Spinal cord (tissue), 10 donors: Measurements from ENCODE around the gene CLUH. TPM values are rescaled to one million over a fixed set of nuclear protein-coding genes. Genes with fewer than 3 reads are reported as not detected.

Experiments used
- DNase-seq, 6 donors: peaks; one replicate each; pipeline versions ENCODE4 v3.0.0 to v3.0.0-alpha.2; 2013 to 2015; ENCODE audit warnings: low spot score in 6 of 6, low read depth in 4 of 6
- H3K27ac ChIP-seq: one replicate; pipeline ENCODE4 v1.5.1; 2013; ENCODE audit warnings: low read depth, low read length, control low read depth
- H3K27me3 ChIP-seq: one replicate; pipeline ENCODE4 v1.6.1; 2013; ENCODE audit warnings: low read length; ENCODE audit not compliant: control insufficient read depth, insufficient read depth
- H3K36me3 ChIP-seq: one replicate; pipeline ENCODE4 v1.6.1; 2013; ENCODE audit warnings: low read length; ENCODE audit not compliant: control insufficient read depth, insufficient read depth
- H3K4me1 ChIP-seq: one replicate; pipeline ENCODE4 v1.6.1; 2013; ENCODE audit warnings: low read length; ENCODE audit not compliant: control insufficient read depth, insufficient read depth
- H3K4me3 ChIP-seq: one replicate; pipeline ENCODE4 v1.5.1; 2013; ENCODE audit warnings: low read depth, low read length, control low read depth
- H3K9me3 ChIP-seq: one replicate; pipeline ENCODE4 v1.6.1; 2013; ENCODE audit warnings: low read length; ENCODE audit not compliant: control insufficient read depth, insufficient read depth
- WGBS: methylation state at CpG from one replicate; pipeline ENCODE4 v1.1.5; 2013; ENCODE audit warnings: missing lambda C conversion rate; ENCODE audit not compliant: insufficient coverage; 5-methylcytosine and 5-hydroxymethylcytosine counted together
- polyA plus RNA-seq, 2 donors: library from polyadenylated mRNA; unstranded; fragments of 120-200 nt; gene quantifications; one replicate each; pipeline ENCODE4 v1.2.1, GENCODE V29; 2013; ENCODE audit not compliant: insufficient read length in 2 of 2
- total RNA-seq, 2 donors: library from RNA; depleted of rRNA in 1 of 2; stranded (reverse); fragments of 120-200 nt in 1 of 2; fragments of >200 nt in 1 of 2; gene quantifications; one replicate each; pipeline versions ENCODE4 v1.2.3 to v1.2.4, GENCODE V29; 2013 to 2014
- donor health status: healthy.

Gene CLUH
- total and polyA plus RNA-seq, 4 donors: 21.2 to 56.6 (median 39.5) TPM

GRCh38 chr17:2697611-2698162 lies 13.9 kb downstream of the CLUH start:
- Histone ChIP-seq H3K36me3 (peaks cover 100% of the 10 kb centered on the region), H3K9me3 (no peaks in the 10 kb centered on the region), H3K27me3 (no peaks in the 10 kb centered on the region), H3K27ac (no peak overlapping the region), H3K4me1 (no peaks in the 10 kb centered on the region), H3K4me3 (no peak overlapping the region)
- WGBS: 95% methylated on average over 40 of the region's 40 CpGs
- no peak for DNase-seq

- no peaks in the 10 kb centered on the region for H3K9me3 ChIP-seq
- peaks cover 99% of the 10 kb centered on the region for H3K36me3 ChIP-seq
- H3K27ac ChIP-seq: no peak overlapping the region
- DNase-seq: no peak
- no peaks in the 10 kb centered on the region for H3K4me1 ChIP-seq
- H3K27me3 ChIP-seq: no peaks in the 10 kb centered on the region
- 92% methylated on average over 31 of the region's 36 CpGs for WGBS
- H3K4me3 ChIP-seq: no peak overlapping the region
Measured at GRCh38 chr17:2695961-2696760, 15.4 kb downstream of the CLUH start.

- no peak overlapping the region for H3K27ac ChIP-seq
- H3K36me3 ChIP-seq: peaks cover 99% of the 10 kb centered on the region
- no peak for DNase-seq
- WGBS: 96% methylated on average over 27 of the region's 28 CpGs
- no peak overlapping the region for H3K4me3 ChIP-seq
- no peaks in the 10 kb centered on the region for H3K9me3 ChIP-seq
- no peaks in the 10 kb centered on the region for H3K27me3 ChIP-seq
- H3K4me1 ChIP-seq: no peaks in the 10 kb centered on the region
Measured at GRCh38 chr17:2695243-2695960, 16.2 kb downstream of the CLUH start.

GRCh38 chr17:2694381-2695242 lies 17.0 kb downstream of the CLUH start:
- DNase-seq: no peak
- H3K4me3 ChIP-seq: no peak overlapping the region
- no peaks in the 10 kb centered on the region for H3K9me3 ChIP-seq
- WGBS: 90% methylated on average over 31 of the region's 42 CpGs
- no peaks in the 10 kb centered on the region for H3K27me3 ChIP-seq
- H3K4me1 ChIP-seq: no peaks in the 10 kb centered on the region
- no peak overlapping the region for H3K27ac ChIP-seq
- peaks cover 99% of the 10 kb centered on the region for H3K36me3 ChIP-seq

- no peak overlapping the region for H3K4me3 ChIP-seq
Measured at GRCh38 chr17:2693561-2694380, 17.8 kb downstream of the CLUH start.

GRCh38 chr17:2692781-2693135 lies 18.8 kb downstream of the CLUH start:
- DNase-seq: no peak
- peaks cover 91% of the 10 kb centered on the region for H3K36me3 ChIP-seq
- 89% methylated on average over 13 of the region's 14 CpGs for WGBS
- H3K4me1 ChIP-seq: peaks cover 3% of the 10 kb centered on the region
- H3K9me3 ChIP-seq: no peaks in the 10 kb centered on the region
- no peak overlapping the region for H3K27ac ChIP-seq
- H3K4me3 ChIP-seq: no peak overlapping the region
- no peaks in the 10 kb centered on the region for H3K27me3 ChIP-seq

More at GRCh38 chr17:2693561-2694380, 17.8 kb downstream of the CLUH start:
- Histone ChIP-seq H3K27me3 (no peaks in the 10 kb centered on the region), H3K4me1 (peaks cover 3% of the 10 kb centered on the region), H3K36me3 (peaks cover 99% of the 10 kb centered on the region), H3K9me3 (no peaks in the 10 kb centered on the region), H3K27ac (no peak overlapping the region)
- DNase-seq: no peak
- 90% methylated on average over 37 of the region's 37 CpGs for WGBS

- no peak overlapping the region for H3K27ac ChIP-seq
- no peaks in the 10 kb centered on the region for H3K9me3 ChIP-seq
- peaks cover 85% of the 10 kb centered on the region for H3K36me3 ChIP-seq
- no peaks in the 10 kb centered on the region for H3K27me3 ChIP-seq
- H3K4me1 ChIP-seq: peaks cover 8% of the 10 kb centered on the region
- 90% methylated on average over 59 of the region's 71 CpGs for WGBS
- H3K4me3 ChIP-seq: no peak overlapping the region
- DNase-seq: no peak
Measured at GRCh38 chr17:2691965-2692780, 19.4 kb downstream of the CLUH start.

- DNase-seq: no peak
- Histone ChIP-seq H3K4me1 (peaks cover 16% of the 10 kb centered on the region), H3K36me3 (peaks cover 78% of the 10 kb centered on the region), H3K27me3 (no peaks in the 10 kb centered on the region), H3K4me3 (no peak overlapping the region), H3K9me3 (no peaks in the 10 kb centered on the region), H3K27ac (no peak overlapping the region)
- WGBS: 95% methylated on average over 58 of the region's 62 CpGs
Measured at GRCh38 chr17:2691069-2691871, 20.3 kb downstream of the CLUH start.
